WTC11 (cell line): Measurements from ENCODE around the gene RRP1B.

Experiments
- CTCF ChIP-seq: fragments of 200-600 bp; IDR thresholded peaks from 2 replicates; pipeline ENCODE4 v1.8.0; 2022; ENCODE audit warnings: antibody characterized with exemption
- FOXK1 ChIP-seq: sonication (generic); formaldehyde crosslinking; IDR thresholded peaks from 2 replicates; pipeline ENCODE4 v1.8.0; 2022; ENCODE audit warnings: mild to moderate bottlenecking, moderate library complexity, missing genetic modification reagents
- FOXP1 ChIP-seq: sonication (generic); formaldehyde crosslinking; IDR thresholded peaks from 2 replicates; pipeline ENCODE4 v1.8.0; 2022; ENCODE audit warnings: missing genetic modification reagents, mild to moderate bottlenecking, moderate library complexity, borderline replicate concordance
- IRF2 ChIP-seq: sonication (generic); formaldehyde crosslinking; IDR thresholded peaks from 2 replicates; pipeline ENCODE4 v1.8.0; 2022; ENCODE audit warnings: low read depth, missing genetic modification reagents, borderline replicate concordance
- NR3C1 ChIP-seq: sonication (generic); formaldehyde crosslinking; conservative IDR thresholded peaks from 2 replicates; pipeline ENCODE4 v1.8.1; 2023; ENCODE audit warnings: low read depth, mild to moderate bottlenecking, missing genetic modification reagents

GRCh38 chr21:43654806-43655489, 4.4 kb upstream of the RRP1B start:
- TF ChIP-seq IRF2 (no peak), FOXK1 (CRISPR knock-in tag) (no peak), CTCF (no peak), FOXP1 (CRISPR knock-in tag) (no peak), NR3C1 (no peak)
